ENCODE results near the gene CBX8. TPM values are rescaled to one million over a fixed set of nuclear protein-coding genes. Genes with fewer than 3 reads are reported as not detected.

CBX8 gene
- total and polyA plus RNA-seq, 2 of the 8 experiments (the other 6 are each of a cell fraction or from before 2014, with no cell fraction given) = 0.09 to 2.1 TPM

DNA sequence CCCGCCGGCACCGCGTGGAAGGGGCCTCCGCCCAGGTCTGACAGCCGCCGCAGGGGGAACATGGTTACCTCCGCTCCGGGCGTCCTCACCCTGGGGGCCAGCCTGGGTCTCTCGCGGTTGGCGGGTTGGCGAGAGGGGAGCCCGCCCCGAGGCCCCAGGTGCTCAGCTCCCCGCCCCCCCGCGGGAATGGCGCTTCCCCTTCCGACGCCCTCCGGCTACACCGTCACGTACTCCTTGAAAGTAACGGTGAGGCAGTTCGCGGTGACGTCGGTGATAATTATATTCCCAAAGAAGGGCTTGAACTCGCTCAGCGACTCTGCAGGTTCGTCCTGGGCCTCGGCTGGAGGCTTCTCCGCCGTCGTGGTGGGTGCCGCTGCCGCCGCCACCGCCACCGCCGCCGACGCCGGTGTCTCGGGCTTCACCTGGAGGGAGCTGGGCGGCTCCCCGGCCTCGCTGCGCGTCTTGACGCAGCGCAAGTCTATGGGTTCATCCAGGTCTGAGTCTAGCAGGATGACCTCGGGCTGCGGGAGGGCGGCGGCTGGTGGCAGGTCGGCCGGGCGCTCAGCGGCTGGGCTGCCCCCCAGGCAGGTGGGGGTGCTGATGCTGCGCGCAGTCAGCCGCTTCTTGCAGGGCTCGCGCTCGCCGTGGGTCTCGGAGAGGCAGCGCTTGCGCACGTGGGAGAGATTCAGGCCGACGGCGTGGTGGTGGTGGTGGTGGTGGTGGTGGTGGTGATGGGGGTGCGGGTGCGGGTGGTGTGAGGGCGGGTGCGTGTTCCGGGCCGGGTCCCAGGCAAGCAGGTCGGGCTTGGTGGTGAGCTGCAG lies 37.1 kb upstream of the CBX8 start (continued):
- peak; percentile 90 for TF ChIP-seq RNF2 (IDR thresholded peaks at IDR 0.05; ENCODE audit: borderline replicate concordance, low read depth, low read length, missing control alignments, poor library complexity, severe bottlenecking)
- TF ChIP-seq, protein P1, sequence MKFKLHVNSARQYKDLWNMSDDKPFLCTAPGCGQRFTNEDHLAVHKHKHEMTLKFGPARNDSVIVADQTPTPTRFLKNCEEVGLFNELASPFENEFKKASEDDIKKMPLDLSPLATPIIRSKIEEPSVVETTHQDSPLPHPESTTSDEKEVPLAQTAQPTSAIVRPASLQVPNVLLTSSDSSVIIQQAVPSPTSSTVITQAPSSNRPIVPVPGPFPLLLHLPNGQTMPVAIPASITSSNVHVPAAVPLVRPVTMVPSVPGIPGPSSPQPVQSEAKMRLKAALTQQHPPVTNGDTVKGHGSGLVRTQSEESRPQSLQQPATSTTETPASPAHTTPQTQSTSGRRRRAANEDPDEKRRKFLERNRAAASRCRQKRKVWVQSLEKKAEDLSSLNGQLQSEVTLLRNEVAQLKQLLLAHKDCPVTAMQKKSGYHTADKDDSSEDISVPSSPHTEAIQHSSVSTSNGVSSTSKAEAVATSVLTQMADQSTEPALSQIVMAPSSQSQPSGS (IDR thresholded peaks at IDR 0.05; ENCODE audit: low read length) = no peak
- TF ChIP-seq ZNF274 (IDR thresholded peaks at IDR 0.05; ENCODE audit: borderline replicate concordance, extremely low read depth, low read length) = no peak
- TF ChIP-seq CBX8 (IDR thresholded peaks at IDR 0.05; ENCODE audit: borderline replicate concordance, low read depth, low read length) = no peak
- TF ChIP-seq POLR2A (IDR thresholded peaks at IDR 0.05; ENCODE audit: control extremely low read depth in 1 of 2, low read depth in 2 of 2, low read length in 2 of 2) = no peak
- TF ChIP-seq EZH2 (IDR thresholded peaks at IDR 0.05; ENCODE audit: low read depth, low read length, severe bottlenecking) = peak; percentile 90
- TF ChIP-seq BACH1 (IDR thresholded peaks at IDR 0.05; ENCODE audit: low read length) = no peak
- peak; percentile 93 for TF ChIP-seq SUZ12 (IDR thresholded peaks at IDR 0.05; ENCODE audit: low read length)
- TF ChIP-seq CREB1 (IDR thresholded peaks at IDR 0.05) = 0 out of 2 replicates have a peak, but pooled peaks have one; percentile 7

Data from H1 (cell line).